Activated CD4-positive, alpha-beta T cell treated with anti-CD3 and anti-CD28 coated beads, Interleukin-2, amount 10 ng/mL, durations not matched to agents 24 days and 14 days (primary cell): Measurements from ENCODE around the gene PLCB1. TPM values are rescaled to one million over a fixed set of nuclear protein-coding genes. Genes with fewer than 3 reads are reported as not detected.

Experiments used
- DNase-seq: peaks from one replicate; pipeline ENCODE4 v3.0.0; 2022
- H3K27ac Mint-ChIP-seq: one replicate; pipeline ENCODE4 v1.8.0; 2022; ENCODE audit warnings: mild to moderate bottlenecking, mixed read lengths
- H3K27me3 Mint-ChIP-seq: one replicate; pipeline ENCODE4 v1.8.0; 2022; ENCODE audit warnings: mixed read lengths
- H3K36me3 Mint-ChIP-seq: one replicate; pipeline ENCODE4 v1.8.0; 2022; ENCODE audit warnings: low read depth, mild to moderate bottlenecking, mixed read lengths
- H3K4me1 Mint-ChIP-seq: one replicate; pipeline ENCODE4 v1.8.0; 2021; ENCODE audit warnings: mixed read lengths
- H3K4me3 Mint-ChIP-seq: one replicate; pipeline ENCODE4 v1.8.0; 2022; ENCODE audit warnings: mild to moderate bottlenecking, moderate library complexity, mixed read lengths
- H3K9me3 Mint-ChIP-seq: one replicate; pipeline ENCODE4 v1.8.0; 2021; ENCODE audit warnings: mixed read lengths
- intact Hi-C: fragments of 100-400 bp; cut with micrococcal nuclease; formaldehyde crosslinking; loops from one replicate; pipeline ENCODE4 v1.15.1; 2023
- total RNA-seq: library from RNA; stranded (reverse); gene quantifications from 2 replicates; pipeline ENCODE4 v1.2.3, GENCODE V29; 2022

The PLCB1 gene
- total RNA-seq, 1 donor from 2014 or later, result 1.2 TPM

DNA sequence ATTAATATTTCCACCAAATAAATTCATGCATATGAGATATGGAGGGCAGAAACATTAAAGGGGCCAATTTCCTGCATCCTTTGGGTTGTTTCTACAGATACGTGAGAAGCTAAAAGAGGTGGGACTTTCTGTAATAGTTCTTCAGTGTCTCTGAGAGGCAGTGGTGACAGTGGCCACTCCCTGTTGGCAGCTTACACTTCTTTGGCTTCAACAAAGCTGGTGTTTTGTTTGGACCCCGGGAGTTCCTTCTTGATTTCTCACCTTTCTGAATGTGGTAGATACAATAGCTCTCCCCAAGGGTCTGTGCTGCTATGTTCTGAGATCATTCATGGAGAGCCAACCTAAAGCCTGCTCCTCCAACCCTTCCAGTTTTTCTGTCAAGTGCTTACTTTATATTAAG, 7.8 kb downstream of the PLCB1 start:
- H3K27ac Mint-ChIP-seq, result no peak overlapping the region
- peaks cover 4% of the 10 kb centered on the region for H3K4me1 Mint-ChIP-seq
- peaks cover 18% of the 10 kb centered on the region for H3K27me3 Mint-ChIP-seq
- intact Hi-C loops, result no loop called here
- H3K4me3 Mint-ChIP-seq, result no peak overlapping the region
- no peaks in the 10 kb centered on the region for H3K9me3 Mint-ChIP-seq
- H3K36me3 Mint-ChIP-seq, result no peaks in the 10 kb centered on the region
- no peak for DNase-seq

DNA sequence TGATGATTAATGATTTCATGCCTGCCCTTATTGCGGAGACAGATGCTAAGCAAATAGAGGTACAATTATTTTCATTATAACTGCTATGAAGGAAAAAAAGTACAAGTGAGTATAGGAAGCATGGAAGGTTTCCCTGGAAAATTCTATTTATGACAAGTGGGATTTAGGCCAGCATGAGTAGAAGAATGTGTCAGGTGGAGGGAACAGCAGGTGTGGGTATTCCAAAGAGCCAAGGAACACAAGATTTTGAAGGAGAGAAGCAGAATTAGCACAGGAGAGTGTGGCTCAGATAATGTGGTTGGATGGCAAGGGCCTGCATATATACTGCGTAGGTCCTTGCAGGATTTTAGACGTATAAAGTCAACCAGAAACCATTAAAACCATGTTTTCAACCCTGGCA, 11.4 kb downstream of the PLCB1 start:
- no peak overlapping the region for H3K27ac Mint-ChIP-seq
- no peaks in the 10 kb centered on the region for H3K36me3 Mint-ChIP-seq
- H3K4me3 Mint-ChIP-seq, result no peak overlapping the region
- peaks cover 1% of the 10 kb centered on the region for H3K27me3 Mint-ChIP-seq
- peaks cover 8% of the 10 kb centered on the region for H3K4me1 Mint-ChIP-seq
- H3K9me3 Mint-ChIP-seq, result no peaks in the 10 kb centered on the region
- DNase-seq, result no peak
- intact Hi-C loops, result no loop called here

DNA sequence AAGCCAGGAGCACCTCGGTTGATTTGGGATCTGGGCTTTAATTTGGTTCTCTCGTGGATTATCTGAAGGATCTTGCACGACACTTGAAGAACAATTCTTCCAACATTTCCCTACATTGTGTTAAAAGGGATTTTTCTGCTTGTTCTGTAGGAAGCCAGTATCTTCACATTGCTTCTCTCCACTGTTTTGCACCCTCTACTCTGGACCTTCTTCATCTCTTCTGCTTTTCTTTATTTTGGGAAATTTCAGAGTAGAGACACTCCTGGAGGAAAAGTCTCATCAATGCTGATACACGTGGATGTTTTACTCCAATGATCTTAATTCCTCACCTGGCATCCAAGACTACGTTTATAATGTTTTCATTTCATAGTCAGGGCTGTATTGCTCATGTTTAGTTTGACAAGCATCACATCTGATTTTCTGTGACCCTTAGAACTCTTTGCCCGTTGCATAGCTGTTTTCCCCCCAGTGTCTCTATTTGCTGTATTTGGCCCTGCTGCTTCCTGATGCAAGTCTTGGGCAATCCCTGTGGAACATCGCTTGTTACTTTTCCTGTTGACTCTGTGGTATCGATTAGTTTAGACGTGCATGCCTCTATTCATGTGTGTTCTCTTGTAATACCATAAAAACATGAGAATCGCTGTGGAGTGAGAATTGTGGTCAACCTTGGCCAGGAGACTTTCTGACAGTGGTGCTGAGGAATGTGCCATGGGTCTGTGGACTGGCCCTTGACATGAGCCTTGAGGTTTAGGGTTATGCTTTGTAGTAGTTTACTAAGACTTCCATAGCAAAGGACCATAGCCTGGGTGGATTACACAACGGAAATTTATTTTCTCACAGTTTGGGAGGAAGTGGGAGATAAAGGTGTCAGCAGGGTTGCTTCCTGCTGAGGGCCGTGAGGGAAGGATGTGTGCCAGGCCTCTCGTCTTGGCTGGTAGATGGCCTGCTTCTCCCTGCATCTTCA, 12.5 kb downstream of the PLCB1 start:
- peaks cover 8% of the 10 kb centered on the region for H3K4me1 Mint-ChIP-seq
- peaks cover 1% of the 10 kb centered on the region for H3K27me3 Mint-ChIP-seq
- H3K36me3 Mint-ChIP-seq, result no peaks in the 10 kb centered on the region
- intact Hi-C loops, result no loop called here
- DNase-seq, result no peak
- no peak overlapping the region for H3K4me3 Mint-ChIP-seq
- H3K9me3 Mint-ChIP-seq, result no peaks in the 10 kb centered on the region
- H3K27ac Mint-ChIP-seq, result no peak overlapping the region

DNA sequence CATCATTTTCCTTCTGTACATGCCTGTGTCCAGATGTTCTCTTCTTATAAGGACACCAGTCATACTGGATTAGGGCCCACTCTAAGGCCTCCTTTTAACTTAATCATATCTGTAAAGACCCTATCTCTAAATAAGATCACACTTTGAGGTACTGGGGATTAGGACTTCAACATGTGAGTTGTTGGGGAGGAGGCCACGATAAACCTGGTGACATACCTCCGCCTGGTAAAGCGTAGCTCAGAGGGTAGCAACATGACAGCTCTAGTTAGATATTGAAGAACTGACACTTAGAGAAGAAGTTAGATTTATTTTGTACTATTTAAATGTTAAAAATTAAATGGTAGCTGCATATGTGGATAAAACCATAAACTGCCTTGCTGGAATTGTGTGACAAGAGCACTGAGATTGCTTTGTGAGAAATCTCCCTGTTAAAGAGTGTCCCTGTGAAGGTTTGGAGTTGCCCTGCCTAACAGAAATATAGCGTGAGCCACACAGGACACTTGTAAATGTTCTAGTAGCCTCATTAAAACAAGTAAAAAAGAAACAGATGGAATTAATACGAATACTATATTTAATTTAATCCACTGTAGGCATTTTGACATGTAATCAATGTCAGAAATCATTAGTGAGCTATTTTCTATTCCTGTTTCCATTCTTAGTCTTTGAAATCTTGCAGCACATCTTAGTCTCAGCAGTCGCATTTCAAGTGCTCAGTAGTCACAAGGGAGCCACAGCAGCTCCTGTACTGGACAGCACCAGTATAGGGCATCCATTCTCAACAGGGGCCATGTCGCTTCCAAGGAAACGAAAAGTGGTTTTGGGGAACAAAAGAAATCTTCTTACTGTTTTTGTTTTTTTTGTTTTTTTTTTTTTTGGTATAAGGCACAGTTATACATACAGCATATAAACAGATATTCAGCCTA, 13.4 kb downstream of the PLCB1 start:
- H3K4me1 Mint-ChIP-seq, result peaks cover 8% of the 10 kb centered on the region

DNA sequence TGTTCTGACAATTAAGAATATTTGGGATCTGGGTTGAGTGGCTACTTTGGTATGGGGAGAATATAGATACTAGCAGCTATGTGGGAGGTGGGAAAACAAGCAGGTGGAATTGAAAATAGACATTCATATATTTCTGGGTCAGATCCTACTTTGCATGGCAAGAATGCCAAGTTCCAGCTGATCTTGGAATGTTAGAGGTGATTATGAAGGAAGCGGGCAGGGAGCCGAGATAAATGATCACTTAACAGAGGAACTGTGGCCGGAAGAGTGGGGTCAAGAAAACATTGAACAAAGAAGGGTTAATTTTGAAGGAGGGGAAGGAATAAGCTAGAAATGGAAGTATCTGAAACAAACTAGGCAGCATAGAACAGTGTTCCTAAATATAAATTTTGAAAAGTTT, 15.4 kb downstream of the PLCB1 start:
- H3K4me3 Mint-ChIP-seq, result no peak overlapping the region
- peaks cover 9% of the 10 kb centered on the region for H3K4me1 Mint-ChIP-seq
- H3K27me3 Mint-ChIP-seq, result peaks cover 3% of the 10 kb centered on the region
- H3K36me3 Mint-ChIP-seq, result no peaks in the 10 kb centered on the region
- no peak overlapping the region for H3K27ac Mint-ChIP-seq
- DNase-seq, result no peak
- no peaks in the 10 kb centered on the region for H3K9me3 Mint-ChIP-seq
- intact Hi-C loops, result no loop called here

More for the DNA sequence above, 13.4 kb downstream of the PLCB1 start:
- no peaks in the 10 kb centered on the region for H3K9me3 Mint-ChIP-seq
- no peak overlapping the region for H3K27ac Mint-ChIP-seq
- H3K36me3 Mint-ChIP-seq, result no peaks in the 10 kb centered on the region
- no peak overlapping the region for H3K4me3 Mint-ChIP-seq
- intact Hi-C loops, result no loop called here
- DNase-seq, result no peak
- H3K27me3 Mint-ChIP-seq, result peaks cover 3% of the 10 kb centered on the region

DNA sequence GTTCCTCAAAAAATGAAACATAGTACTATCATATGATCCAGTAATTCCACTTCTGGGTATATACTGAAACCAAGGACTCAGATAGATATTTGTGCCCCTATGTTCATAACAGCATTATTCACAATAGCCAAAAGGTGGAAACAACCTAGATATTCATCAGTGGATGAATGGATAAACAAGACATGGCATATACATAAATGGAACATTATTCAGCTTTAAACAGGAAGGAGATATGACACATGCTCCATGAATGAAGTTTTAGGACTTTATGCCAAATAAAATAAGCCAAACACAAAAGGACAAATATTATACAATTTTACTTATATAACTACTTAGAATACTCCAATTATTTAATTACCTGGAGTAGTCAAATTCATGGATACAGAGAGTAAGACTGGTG, 16.4 kb downstream of the PLCB1 start:
- Mint-ChIP-seq H3K36me3 (no peaks in the 10 kb centered on the region), H3K27ac (no peak overlapping the region), H3K9me3 (no peaks in the 10 kb centered on the region), H3K4me1 (peaks cover 13% of the 10 kb centered on the region), H3K27me3 (peaks cover 3% of the 10 kb centered on the region), H3K4me3 (no peak overlapping the region)
- intact Hi-C loops, result no loop called here
- DNase-seq, result no peak

DNA sequence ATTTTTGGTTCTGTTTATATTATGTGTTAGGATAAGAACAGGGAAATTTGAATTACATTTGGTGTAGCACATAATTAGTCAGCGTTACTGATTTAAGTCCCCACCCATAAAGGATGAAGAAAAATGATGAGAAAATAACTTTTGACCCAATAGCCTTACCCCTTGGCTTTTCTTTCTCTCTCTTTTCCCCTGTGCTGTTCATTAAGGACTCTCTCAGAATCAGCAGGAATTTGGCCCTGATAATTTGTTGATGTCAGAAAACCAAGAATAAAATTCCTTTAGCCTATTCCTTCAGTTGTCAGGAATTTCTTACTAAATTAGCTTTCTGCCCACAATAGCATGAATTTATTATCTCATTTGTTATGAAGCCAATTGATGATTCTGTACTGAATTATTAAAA, 18.5 kb downstream of the PLCB1 start:
- DNase-seq, result no peak
- H3K36me3 Mint-ChIP-seq, result no peaks in the 10 kb centered on the region
- no peak overlapping the region for H3K27ac Mint-ChIP-seq
- intact Hi-C loops, result no loop called here
- H3K9me3 Mint-ChIP-seq, result no peaks in the 10 kb centered on the region
- H3K4me1 Mint-ChIP-seq, result peaks cover 11% of the 10 kb centered on the region
- peaks cover 3% of the 10 kb centered on the region for H3K27me3 Mint-ChIP-seq
- H3K4me3 Mint-ChIP-seq, result no peak overlapping the region

DNA sequence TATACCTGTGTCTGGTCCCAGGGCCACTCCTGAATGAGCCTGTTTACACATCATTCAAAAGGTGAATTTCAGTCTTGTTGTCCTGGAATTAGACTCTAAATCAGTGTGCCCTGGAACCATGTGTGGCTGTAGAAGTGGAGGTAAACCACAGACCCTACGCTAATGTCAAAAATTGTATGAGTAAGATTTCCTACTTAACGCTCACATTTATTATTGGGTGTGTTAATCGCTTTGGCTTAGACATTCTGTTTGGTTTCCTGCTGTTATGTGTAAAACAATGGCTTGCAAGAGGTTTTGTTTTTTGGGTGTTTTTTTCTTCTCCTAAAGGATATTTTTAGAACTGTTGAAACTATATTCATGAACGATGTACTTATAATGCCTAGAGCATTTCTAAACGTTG, 19.3 kb downstream of the PLCB1 start:
- no peak overlapping the region for H3K4me3 Mint-ChIP-seq
- peaks cover 13% of the 10 kb centered on the region for H3K4me1 Mint-ChIP-seq
- H3K36me3 Mint-ChIP-seq, result no peaks in the 10 kb centered on the region
- no peaks in the 10 kb centered on the region for H3K9me3 Mint-ChIP-seq
- peaks cover 3% of the 10 kb centered on the region for H3K27me3 Mint-ChIP-seq
- intact Hi-C loops, result no loop called here
- DNase-seq, result no peak
- H3K27ac Mint-ChIP-seq, result no peak overlapping the region

DNA sequence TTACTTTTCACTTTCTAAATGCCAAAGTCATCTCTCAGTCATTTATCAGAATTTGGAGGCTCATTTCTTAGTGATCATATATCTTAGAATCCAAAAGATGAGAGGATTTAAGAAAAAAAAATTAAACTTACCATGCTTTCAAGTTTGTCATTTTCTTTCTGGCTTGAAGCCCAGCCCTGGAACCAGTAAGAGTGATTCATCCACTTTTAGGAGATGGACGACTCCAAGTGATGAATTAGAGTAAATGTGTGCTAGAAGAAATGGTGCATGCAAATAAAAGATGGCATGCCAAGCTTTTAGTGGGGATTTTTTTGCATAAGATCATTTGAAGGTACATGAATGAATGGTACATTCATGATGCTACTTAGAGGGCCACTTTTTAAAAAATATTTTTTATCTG, 20.1 kb downstream of the PLCB1 start:
- no peak overlapping the region for H3K27ac Mint-ChIP-seq

DNA sequence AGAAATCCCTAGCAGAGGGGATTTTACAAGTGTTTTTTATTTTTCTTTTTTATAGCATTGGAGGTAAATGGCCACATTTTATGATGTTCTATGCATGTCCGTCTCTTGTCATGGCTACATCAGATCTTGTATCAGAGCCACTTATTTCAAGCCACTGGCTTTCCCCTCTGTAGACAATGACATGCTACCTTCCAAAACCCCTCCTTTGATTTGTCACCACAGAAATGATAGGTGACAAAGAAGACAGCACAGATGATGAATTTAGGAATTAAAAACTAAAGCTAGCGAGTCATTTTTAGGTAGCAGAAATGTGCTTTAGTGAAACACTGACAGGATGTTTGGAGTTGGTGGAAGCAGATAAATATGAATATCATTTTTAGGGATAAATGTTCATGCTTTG, 20.8 kb downstream of the PLCB1 start:
- H3K4me3 Mint-ChIP-seq, result no peak overlapping the region
- intact Hi-C loops, result no loop called here
- H3K27me3 Mint-ChIP-seq, result peaks cover 4% of the 10 kb centered on the region
- no peak overlapping the region for H3K27ac Mint-ChIP-seq
- H3K36me3 Mint-ChIP-seq, result no peaks in the 10 kb centered on the region
- DNase-seq, result no peak
- peaks cover 14% of the 10 kb centered on the region for H3K4me1 Mint-ChIP-seq
- H3K9me3 Mint-ChIP-seq, result peaks cover under 1% of the 10 kb centered on the region

More for the DNA sequence above, 20.1 kb downstream of the PLCB1 start:
- Mint-ChIP-seq H3K4me3 (no peak overlapping the region), H3K27me3 (peaks cover 3% of the 10 kb centered on the region), H3K4me1 (peaks cover 14% of the 10 kb centered on the region), H3K36me3 (no peaks in the 10 kb centered on the region), H3K9me3 (no peaks in the 10 kb centered on the region)
- intact Hi-C loops, result no loop called here
- DNase-seq, result no peak

DNA sequence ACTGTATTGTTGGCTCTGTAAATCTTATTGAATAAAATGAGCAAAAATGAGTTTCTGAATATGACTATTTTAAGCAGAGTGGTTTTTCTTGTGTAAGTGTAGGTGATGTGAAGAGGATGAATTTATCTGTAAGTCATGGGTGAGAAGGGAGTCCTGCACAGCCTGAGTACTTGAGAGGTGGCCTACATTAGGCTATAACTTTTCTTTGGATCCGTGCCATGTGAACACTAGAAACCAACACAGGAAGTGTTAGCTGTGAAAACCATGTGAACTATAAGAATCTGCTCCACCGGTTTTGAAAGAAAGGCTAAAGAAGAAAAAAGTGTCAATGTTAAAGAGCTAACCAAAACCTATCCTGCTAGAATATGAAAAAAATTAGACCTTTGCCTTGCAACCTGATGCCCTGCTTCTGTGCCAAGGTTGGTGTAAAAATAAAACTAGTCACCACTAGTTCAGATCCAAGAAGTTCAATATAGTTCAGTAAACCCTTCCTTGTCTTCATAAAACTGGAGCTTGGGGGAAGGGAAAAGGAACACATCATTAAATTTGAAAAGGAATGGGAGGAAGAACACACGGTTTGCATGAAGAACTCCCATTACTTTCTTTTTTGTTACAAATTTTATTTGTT, 21.3 kb downstream of the PLCB1 start:
- no peak overlapping the region for H3K27ac Mint-ChIP-seq
- intact Hi-C loops, result no loop called here

DNA sequence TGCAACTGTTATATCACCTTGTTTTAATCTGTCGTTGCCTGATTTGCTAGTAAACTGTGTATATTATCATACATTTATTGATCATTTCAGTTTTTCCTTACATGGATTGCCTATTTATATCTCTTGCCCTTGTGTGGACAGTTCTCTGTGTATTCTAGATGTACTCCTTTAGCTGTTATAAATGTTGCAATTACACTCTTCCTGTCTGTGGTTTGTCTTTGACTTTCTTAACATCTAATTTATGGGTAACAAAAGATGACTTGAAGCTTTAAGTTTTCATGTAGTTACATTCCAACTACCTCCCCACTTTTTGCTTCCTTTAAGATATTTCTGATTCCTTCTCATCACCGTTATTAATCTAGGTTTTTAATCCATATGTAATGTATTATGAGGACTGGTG, 22.6 kb downstream of the PLCB1 start:
- H3K4me3 Mint-ChIP-seq, result no peak overlapping the region
- intact Hi-C loops, result no loop called here
- DNase-seq, result no peak
- H3K9me3 Mint-ChIP-seq, result peaks cover 7% of the 10 kb centered on the region
- H3K27me3 Mint-ChIP-seq, result peaks cover 5% of the 10 kb centered on the region
- peaks cover 14% of the 10 kb centered on the region for H3K4me1 Mint-ChIP-seq
- no peak overlapping the region for H3K27ac Mint-ChIP-seq
- no peaks in the 10 kb centered on the region for H3K36me3 Mint-ChIP-seq

More for the DNA sequence above, 21.3 kb downstream of the PLCB1 start:
- Mint-ChIP-seq H3K4me3 (no peak overlapping the region), H3K36me3 (no peaks in the 10 kb centered on the region), H3K27me3 (peaks cover 7% of the 10 kb centered on the region), H3K4me1 (peaks cover 14% of the 10 kb centered on the region), H3K9me3 (peaks cover 6% of the 10 kb centered on the region)
- DNase-seq, result no peak

DNA sequence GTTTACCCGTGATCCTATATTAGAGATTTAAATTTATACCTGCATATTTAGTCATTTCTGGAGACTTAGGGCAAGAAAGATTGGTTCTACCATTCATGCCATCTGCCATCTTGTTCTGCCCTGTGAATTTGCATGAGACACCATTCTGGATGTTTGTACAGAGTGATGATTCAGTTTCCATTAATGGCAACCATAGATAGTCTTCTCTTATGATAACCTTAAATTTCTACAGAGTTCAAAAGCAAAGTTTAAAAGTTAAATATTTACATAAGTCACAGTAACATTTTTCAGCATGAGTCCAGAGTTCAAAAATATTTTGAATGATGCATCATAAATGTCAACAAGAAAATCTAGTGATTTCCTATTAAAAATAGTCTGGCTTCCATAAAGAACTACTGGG, 23.2 kb downstream of the PLCB1 start:
- intact Hi-C loops, result no loop called here
- no peak overlapping the region for H3K4me3 Mint-ChIP-seq
- peaks cover 12% of the 10 kb centered on the region for H3K9me3 Mint-ChIP-seq
- H3K27ac Mint-ChIP-seq, result no peak overlapping the region
- H3K36me3 Mint-ChIP-seq, result peaks cover 4% of the 10 kb centered on the region
- peaks cover 3% of the 10 kb centered on the region for H3K27me3 Mint-ChIP-seq
- H3K4me1 Mint-ChIP-seq, result peaks cover 14% of the 10 kb centered on the region
- DNase-seq, result no peak
